ENCODE measurements around the gene EME2.
"Not testable (repeated sequence)": the region's sequence is repeated elsewhere in the genome, so short reads cannot be mapped to it uniquely, and the experiment has no call there.

Gene EME2

DNA sequence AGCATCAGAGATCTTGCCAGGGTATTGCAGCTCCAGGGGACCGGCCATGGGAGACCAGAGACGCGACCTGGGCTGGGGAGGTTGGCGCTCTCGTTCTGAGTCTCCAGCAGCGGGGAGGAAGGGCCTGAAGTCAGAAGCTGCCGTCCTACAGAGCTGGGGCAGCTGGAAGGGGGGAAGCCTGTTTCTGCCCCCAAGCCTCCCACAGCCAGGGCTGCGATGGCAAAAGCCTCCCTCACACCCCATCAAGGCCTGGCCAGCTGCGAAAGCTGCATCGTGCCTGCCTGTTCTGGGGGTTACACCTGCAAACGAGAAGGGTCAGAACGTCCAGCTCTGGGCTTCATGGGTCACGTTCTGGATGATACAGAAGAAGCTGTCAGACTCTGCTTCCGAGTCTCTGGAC, 40.5 kb upstream of the EME2 start:
- ATAC-seq = no peak
- TF ChIP-seq, protein P1, sequence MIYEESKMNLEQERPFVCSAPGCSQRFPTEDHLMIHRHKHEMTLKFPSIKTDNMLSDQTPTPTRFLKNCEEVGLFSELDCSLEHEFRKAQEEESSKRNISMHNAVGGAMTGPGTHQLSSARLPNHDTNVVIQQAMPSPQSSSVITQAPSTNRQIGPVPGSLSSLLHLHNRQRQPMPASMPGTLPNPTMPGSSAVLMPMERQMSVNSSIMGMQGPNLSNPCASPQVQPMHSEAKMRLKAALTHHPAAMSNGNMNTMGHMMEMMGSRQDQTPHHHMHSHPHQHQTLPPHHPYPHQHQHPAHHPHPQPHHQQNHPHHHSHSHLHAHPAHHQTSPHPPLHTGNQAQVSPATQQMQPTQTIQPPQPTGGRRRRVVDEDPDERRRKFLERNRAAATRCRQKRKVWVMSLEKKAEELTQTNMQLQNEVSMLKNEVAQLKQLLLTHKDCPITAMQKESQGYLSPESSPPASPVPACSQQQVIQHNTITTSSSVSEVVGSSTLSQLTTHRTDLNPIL (CRISPR knock-in tag; IDR thresholded peaks at IDR 0.05; ENCODE audit: low read depth) = no peak
- no peak for TF ChIP-seq OSR1 (CRISPR knock-in tag; IDR thresholded peaks at IDR 0.05)
- TF ChIP-seq ZFP30 (CRISPR knock-in tag; IDR thresholded peaks at IDR 0.05) = no peak
- TF ChIP-seq TOX (CRISPR knock-in tag; IDR thresholded peaks at IDR 0.05; ENCODE audit: borderline replicate concordance) = no peak
- TF ChIP-seq TCF4 (CRISPR knock-in tag; IDR thresholded peaks at IDR 0.05; ENCODE audit: borderline replicate concordance) = no peak
- TF ChIP-seq ZFP3 (CRISPR knock-in tag; IDR thresholded peaks at IDR 0.05) = no peak

DNA sequence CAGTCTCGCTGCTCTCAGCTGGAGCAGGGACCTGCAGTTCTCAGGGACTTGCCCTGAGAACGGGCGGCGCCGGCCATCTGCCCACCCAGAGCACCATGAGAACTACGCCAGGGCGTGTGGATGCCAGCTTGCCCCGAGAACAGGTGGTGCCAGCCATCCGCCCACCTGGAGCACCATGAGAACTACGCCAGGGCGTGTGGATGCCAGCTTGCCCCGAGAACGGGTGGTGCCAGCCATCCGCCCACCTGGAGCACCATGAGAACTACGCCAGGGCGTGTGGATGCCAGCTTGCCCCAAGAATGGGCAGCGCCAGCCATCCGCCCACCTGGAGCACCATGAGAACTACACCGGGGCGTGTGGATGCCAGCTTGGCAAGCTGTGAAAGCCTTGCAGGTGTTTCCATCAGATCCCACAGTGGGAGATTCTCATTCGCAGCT, 40.0 kb upstream of the EME2 start:
- ATAC-seq = not testable (repeated sequence)

DNA sequence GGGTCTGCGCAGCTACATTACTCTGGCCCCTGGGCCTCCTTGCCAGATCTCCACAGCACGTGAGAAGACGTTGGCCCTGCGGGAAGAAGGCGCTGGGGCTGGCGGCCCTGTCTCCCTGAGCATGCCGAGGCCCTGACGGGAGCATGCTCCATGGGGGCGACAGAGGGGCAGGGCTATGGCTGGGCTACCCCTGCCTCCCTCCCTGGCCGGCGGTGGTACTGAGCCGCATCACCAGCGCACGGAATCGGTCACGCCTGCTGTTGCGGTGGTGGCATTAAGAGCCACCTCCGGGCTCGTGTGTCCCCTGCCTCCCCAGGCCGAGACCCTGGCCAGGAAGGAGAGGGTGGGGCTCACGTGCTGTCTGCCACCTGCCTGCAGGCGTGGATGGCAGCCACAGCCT, 38.5 kb upstream of the EME2 start:
- no peak for ATAC-seq
- TF ChIP-seq, protein P2, sequence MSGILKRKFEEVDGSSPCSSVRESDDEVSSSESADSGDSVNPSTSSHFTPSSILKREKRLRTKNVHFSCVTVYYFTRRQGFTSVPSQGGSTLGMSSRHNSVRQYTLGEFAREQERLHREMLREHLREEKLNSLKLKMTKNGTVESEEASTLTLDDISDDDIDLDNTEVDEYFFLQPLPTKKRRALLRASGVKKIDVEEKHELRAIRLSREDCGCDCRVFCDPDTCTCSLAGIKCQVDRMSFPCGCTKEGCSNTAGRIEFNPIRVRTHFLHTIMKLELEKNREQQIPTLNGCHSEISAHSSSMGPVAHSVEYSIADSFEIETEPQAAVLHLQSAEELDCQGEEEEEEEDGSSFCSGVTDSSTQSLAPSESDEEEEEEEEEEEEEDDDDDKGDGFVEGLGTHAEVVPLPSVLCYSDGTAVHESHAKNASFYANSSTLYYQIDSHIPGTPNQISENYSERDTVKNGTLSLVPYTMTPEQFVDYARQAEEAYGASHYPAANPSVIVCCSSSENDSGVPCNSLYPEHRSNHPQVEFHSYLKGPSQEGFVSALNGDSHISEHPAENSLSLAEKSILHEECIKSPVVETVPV (CRISPR knock-in tag; IDR thresholded peaks at IDR 0.05) = no peak
- TF ChIP-seq ARNTL (CRISPR knock-in tag; IDR thresholded peaks at IDR 0.05; ENCODE audit: borderline replicate concordance, low read depth) = no peak
- TF ChIP-seq ZNF565 (CRISPR knock-in tag; conservative IDR thresholded peaks at IDR 0.05; ENCODE audit: low read depth) = no peak
- no peak for TF ChIP-seq ZNF70 (CRISPR knock-in tag; IDR thresholded peaks at IDR 0.05)
- TF ChIP-seq TOX (CRISPR knock-in tag; IDR thresholded peaks at IDR 0.05; ENCODE audit: borderline replicate concordance) = no peak
- TF ChIP-seq, protein P3, sequence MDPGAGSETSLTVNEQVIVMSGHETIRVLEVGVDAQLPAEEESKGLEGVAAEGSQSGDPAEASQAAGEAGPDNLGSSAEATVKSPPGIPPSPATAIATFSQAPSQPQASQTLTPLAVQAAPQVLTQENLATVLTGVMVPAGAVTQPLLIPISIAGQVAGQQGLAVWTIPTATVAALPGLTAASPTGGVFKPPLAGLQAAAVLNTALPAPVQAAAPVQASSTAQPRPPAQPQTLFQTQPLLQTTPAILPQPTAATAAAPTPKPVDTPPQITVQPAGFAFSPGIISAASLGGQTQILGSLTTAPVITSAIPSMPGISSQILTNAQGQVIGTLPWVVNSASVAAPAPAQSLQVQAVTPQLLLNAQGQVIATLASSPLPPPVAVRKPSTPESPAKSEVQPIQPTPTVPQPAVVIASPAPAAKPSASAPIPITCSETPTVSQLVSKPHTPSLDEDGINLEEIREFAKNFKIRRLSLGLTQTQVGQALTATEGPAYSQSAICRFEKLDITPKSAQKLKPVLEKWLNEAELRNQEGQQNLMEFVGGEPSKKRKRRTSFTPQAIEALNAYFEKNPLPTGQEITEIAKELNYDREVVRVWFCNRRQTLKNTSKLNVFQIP (CRISPR knock-in tag; IDR thresholded peaks at IDR 0.05; ENCODE audit: borderline replicate concordance, low read depth) = no peak
- TF ChIP-seq ISL1 (CRISPR knock-in tag; IDR thresholded peaks at IDR 0.05) = no peak
- TF ChIP-seq, protein P4, sequence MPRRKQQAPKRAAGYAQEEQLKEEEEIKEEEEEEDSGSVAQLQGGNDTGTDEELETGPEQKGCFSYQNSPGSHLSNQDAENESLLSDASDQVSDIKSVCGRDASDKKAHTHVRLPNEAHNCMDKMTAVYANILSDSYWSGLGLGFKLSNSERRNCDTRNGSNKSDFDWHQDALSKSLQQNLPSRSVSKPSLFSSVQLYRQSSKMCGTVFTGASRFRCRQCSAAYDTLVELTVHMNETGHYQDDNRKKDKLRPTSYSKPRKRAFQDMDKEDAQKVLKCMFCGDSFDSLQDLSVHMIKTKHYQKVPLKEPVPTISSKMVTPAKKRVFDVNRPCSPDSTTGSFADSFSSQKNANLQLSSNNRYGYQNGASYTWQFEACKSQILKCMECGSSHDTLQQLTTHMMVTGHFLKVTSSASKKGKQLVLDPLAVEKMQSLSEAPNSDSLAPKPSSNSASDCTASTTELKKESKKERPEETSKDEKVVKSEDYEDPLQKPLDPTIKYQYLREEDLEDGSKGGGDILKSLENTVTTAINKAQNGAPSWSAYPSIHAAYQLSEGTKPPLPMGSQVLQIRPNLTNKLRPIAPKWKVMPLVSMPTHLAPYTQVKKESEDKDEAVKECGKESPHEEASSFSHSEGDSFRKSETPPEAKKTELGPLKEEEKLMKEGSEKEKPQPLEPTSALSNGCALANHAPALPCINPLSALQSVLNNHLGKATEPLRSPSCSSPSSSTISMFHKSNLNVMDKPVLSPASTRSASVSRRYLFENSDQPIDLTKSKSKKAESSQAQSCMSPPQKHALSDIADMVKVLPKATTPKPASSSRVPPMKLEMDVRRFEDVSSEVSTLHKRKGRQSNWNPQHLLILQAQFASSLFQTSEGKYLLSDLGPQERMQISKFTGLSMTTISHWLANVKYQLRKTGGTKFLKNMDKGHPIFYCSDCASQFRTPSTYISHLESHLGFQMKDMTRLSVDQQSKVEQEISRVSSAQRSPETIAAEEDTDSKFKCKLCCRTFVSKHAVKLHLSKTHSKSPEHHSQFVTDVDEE (CRISPR knock-in tag; IDR thresholded peaks at IDR 0.05) = no peak
- no peak for TF ChIP-seq RARB (CRISPR knock-in tag; IDR thresholded peaks at IDR 0.05)
- TF ChIP-seq ZFP30 (CRISPR knock-in tag; IDR thresholded peaks at IDR 0.05) = no peak
- TF ChIP-seq, protein P5, sequence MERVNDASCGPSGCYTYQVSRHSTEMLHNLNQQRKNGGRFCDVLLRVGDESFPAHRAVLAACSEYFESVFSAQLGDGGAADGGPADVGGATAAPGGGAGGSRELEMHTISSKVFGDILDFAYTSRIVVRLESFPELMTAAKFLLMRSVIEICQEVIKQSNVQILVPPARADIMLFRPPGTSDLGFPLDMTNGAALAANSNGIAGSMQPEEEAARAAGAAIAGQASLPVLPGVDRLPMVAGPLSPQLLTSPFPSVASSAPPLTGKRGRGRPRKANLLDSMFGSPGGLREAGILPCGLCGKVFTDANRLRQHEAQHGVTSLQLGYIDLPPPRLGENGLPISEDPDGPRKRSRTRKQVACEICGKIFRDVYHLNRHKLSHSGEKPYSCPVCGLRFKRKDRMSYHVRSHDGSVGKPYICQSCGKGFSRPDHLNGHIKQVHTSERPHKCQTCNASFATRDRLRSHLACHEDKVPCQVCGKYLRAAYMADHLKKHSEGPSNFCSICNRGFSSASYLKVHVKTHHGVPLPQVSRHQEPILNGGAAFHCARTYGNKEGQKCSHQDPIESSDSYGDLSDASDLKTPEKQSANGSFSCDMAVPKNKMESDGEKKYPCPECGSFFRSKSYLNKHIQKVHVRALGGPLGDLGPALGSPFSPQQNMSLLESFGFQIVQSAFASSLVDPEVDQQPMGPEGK (CRISPR knock-in tag; IDR thresholded peaks at IDR 0.05; ENCODE audit: borderline replicate concordance) = no peak
- TF ChIP-seq TCF4 (CRISPR knock-in tag; IDR thresholded peaks at IDR 0.05; ENCODE audit: borderline replicate concordance) = no peak
- TF ChIP-seq GLIS3 (CRISPR knock-in tag; IDR thresholded peaks at IDR 0.05) = no peak
- no peak for TF ChIP-seq SNAI2 (CRISPR knock-in tag; IDR thresholded peaks at IDR 0.05)
- no peak for TF ChIP-seq PPARA (CRISPR knock-in tag; IDR thresholded peaks at IDR 0.05; ENCODE audit: borderline replicate concordance)
- no peak for TF ChIP-seq ESRRG (CRISPR knock-in tag; IDR thresholded peaks at IDR 0.05)

DNA sequence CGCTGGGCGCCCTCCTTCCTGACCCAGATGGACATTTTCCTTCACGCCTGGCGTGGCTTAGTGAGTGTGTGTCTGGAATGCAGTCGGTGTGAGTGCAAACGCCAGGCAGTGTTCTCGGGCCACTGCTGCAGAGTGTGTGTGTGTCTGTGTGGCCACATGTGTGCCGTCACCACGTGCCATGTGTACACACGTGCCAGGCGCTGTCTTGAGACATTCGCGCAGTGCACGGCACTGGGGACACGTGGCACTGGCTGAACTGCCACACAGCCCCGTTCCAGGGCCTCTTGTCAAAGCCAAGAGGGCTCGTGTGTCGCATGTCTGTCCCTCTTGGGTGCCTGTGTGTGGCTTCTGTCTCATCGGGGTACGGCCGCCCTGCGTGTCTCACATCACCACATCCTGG, 37.8 kb upstream of the EME2 start:
- no peak for ATAC-seq
- TF ChIP-seq, protein P5 (CRISPR knock-in tag; IDR thresholded peaks at IDR 0.05; ENCODE audit: borderline replicate concordance) = no peak
- TF ChIP-seq ZFP30 (CRISPR knock-in tag; IDR thresholded peaks at IDR 0.05) (no peak), ZFP3 (CRISPR knock-in tag; IDR thresholded peaks at IDR 0.05) (no peak), ESRRG (CRISPR knock-in tag; IDR thresholded peaks at IDR 0.05) (no peak), TOX (CRISPR knock-in tag; IDR thresholded peaks at IDR 0.05; ENCODE audit: borderline replicate concordance) (no peak), ZNF70 (CRISPR knock-in tag; IDR thresholded peaks at IDR 0.05) (no peak)
- TF ChIP-seq, protein P3 (CRISPR knock-in tag; IDR thresholded peaks at IDR 0.05; ENCODE audit: borderline replicate concordance, low read depth) = no peak
- TF ChIP-seq, protein P4 (CRISPR knock-in tag; IDR thresholded peaks at IDR 0.05) = no peak

Data from SK-N-SH treated with all-trans-retinoic acid at 6 μM for 48 hours (cell line).